Stimulated activated CD8-positive, alpha-beta memory T cell treated with anti-CD3 and anti-CD28 coated beads, Interleukin-12 subunit alpha, Interleukin-12 subunit beta, amount 100 ng/mL, for 4 hours (primary cell): ENCODE data around the gene AK1.

Experiments used
- DNase-seq: peaks from one replicate; pipeline ENCODE4 v3.0.0-alpha.2; 2020; ENCODE audit warnings: low read depth

AK1 gene

GRCh38 chr9:127816728-127817127 is 60.7 kb downstream of the AK1 start:
- DNase-seq: no peak
